RWPE2 (cell line): ENCODE measurements around the gene SYK.
"Not testable (repeated sequence)": the region's sequence is repeated elsewhere in the genome, so short reads cannot be mapped to it uniquely, and the experiment has no call there.

Experiments used
- ATAC-seq: fragments of 200-7000 bp; cut with Tn5 transposase; 3 replicates; pipeline ENCODE4 v1.9.1; 2021; ENCODE audit warnings: low read depth
- DNase-seq: peaks from one replicate; pipeline ENCODE4 v3.0.0-alpha.2; 2020; ENCODE audit warnings: low spot score
- H3K27ac ChIP-seq: fragments of 450-650 bp; 2 replicates; pipeline ENCODE4 v1.5.1; 2017; ENCODE audit warnings: mild to moderate bottlenecking; ENCODE audit not compliant: poor library complexity, severe bottlenecking
- H3K27me3 ChIP-seq: fragments of 250-450 bp; sonication (Bioruptor Pico); 2 replicates; pipeline ENCODE4 v1.5.1; 2021; ENCODE audit warnings: mild to moderate bottlenecking, moderate library complexity; ENCODE audit not compliant: insufficient read depth, poor library complexity, severe bottlenecking
- H3K36me3 ChIP-seq: fragments of 250-450 bp; sonication (Bioruptor Pico); 2 replicates; pipeline ENCODE4 v1.5.1; 2020; ENCODE audit warnings: low read depth, mild to moderate bottlenecking, moderate library complexity
- H3K4me1 ChIP-seq: fragments of 250-450 bp; sonication (Bioruptor Pico); 2 replicates; pipeline ENCODE4 v1.5.1; 2021; ENCODE audit warnings: mild to moderate bottlenecking, moderate library complexity; ENCODE audit not compliant: insufficient read depth, poor library complexity, severe bottlenecking
- H3K4me3 ChIP-seq: fragments of 250-450 bp; sonication (Bioruptor Pico); 2 replicates; pipeline ENCODE4 v1.5.1; 2021; ENCODE audit warnings: mild to moderate bottlenecking, moderate library complexity; ENCODE audit not compliant: severe bottlenecking
- H3K9me3 ChIP-seq: fragments of 250-450 bp; sonication (Bioruptor Pico); 2 replicates; pipeline ENCODE4 v1.5.1; 2021; ENCODE audit warnings: mild to moderate bottlenecking, moderate library complexity; ENCODE audit not compliant: severe bottlenecking
- CTCF ChIP-seq: fragments of 450-650 bp; IDR thresholded peaks from one replicate; pipeline ENCODE4 v1.5.1; 2017; ENCODE audit warnings: mild to moderate bottlenecking, moderate library complexity; ENCODE audit not compliant: poor library complexity, severe bottlenecking

The SYK gene

GRCh38 chr9:90883661-90884060 lies 82.0 kb downstream of the SYK start:
- no peaks in the 10 kb centered on the region for H3K36me3 ChIP-seq
- no peak overlapping the region for H3K4me3 ChIP-seq
- no peaks in the 10 kb centered on the region for H3K27me3 ChIP-seq
- no peak overlapping the region for H3K27ac ChIP-seq
- TF ChIP-seq CTCF, result no peak
- H3K9me3 ChIP-seq, result no peaks in the 10 kb centered on the region
- ATAC-seq (no peak), DNase-seq (no peak)
- H3K4me1 ChIP-seq, result no peaks in the 10 kb centered on the region

- ATAC-seq, result no peak
- no peak for TF ChIP-seq CTCF
Measured at GRCh38 chr9:90884178-90884577, 82.6 kb downstream of the SYK start.

DNA sequence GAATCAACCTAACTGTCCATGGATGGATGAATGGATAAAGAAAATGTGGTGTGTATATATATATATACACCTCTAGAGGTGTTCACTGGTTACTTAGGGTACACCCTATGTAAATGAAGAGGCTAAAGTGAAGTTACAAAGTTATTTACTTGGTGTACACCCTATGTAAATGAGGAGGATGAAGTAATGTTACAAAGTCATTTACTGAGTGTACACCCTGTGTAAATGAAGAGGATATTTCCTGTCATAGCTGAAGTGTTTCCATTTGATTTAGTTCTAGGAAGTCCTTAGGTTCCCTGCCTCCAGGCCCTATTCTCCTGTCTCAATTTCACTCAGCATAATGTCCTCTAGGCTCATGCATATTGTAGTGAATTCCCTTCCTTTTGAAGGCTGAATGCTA lies 85.2 kb downstream of the SYK start:
- H3K27ac ChIP-seq, ATAC-seq, H3K27me3 ChIP-seq, H3K4me3 ChIP-seq, H3K4me1 ChIP-seq, H3K9me3 ChIP-seq, DNase-seq, H3K36me3 ChIP-seq: not testable (repeated sequence)

More at GRCh38 chr9:90884178-90884577, 82.6 kb downstream of the SYK start:
- Histone ChIP-seq H3K27ac (no peak overlapping the region), H3K4me1 (no peaks in the 10 kb centered on the region), H3K4me3 (no peak overlapping the region), H3K27me3 (no peaks in the 10 kb centered on the region), H3K9me3 (no peaks in the 10 kb centered on the region), H3K36me3 (no peaks in the 10 kb centered on the region)
- DNase-seq, result no peak

- no peaks in the 10 kb centered on the region for H3K4me1 ChIP-seq
- DNase-seq (no peak), ATAC-seq (no peak)
- H3K27me3 ChIP-seq, result no peaks in the 10 kb centered on the region
- no peaks in the 10 kb centered on the region for H3K36me3 ChIP-seq
- H3K9me3 ChIP-seq, result no peaks in the 10 kb centered on the region
- TF ChIP-seq CTCF, result no peak
- H3K27ac ChIP-seq, result no peak overlapping the region
- no peak overlapping the region for H3K4me3 ChIP-seq
Measured at GRCh38 chr9:90888941-90889340, 87.3 kb downstream of the SYK start.

DNA sequence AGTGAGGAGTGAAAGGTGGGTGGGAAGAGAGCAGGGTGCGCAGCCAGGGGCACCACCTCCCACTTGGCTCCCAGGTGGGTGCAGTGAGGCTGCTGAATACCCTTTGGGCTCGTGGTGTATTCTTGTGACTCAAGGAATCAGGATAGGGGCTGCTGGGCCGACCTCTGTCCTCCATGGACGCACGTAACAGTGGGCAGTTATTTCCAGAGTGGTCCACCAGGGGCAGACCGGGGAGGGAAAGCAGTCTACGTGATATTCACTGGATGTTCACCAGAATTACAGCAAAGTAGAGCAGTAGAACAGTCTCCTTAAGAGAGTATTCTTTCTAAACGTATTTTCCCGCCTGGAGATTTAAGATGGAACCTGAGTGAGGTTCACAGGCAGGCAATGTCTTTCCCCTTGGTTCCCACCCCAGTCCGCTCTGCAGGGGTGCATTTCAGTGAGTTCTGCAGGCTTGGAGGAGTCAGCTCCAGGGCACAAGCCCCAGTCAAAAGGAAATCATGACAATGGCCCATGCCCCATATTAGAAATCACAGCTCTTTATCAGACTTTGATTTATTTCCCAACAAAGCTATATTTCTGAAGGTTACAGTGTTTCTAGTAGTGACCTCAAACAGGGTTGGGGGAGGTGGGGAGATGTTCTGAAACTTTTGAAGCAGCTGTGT lies 88.7 kb downstream of the SYK start:
- Histone ChIP-seq H3K27me3 (no peaks in the 10 kb centered on the region), H3K4me3 (no peak overlapping the region), H3K36me3 (no peaks in the 10 kb centered on the region), H3K27ac (no peak overlapping the region), H3K4me1 (no peaks in the 10 kb centered on the region), H3K9me3 (no peaks in the 10 kb centered on the region)
- no peak for TF ChIP-seq CTCF
- DNase-seq (no peak), ATAC-seq (no peak)
